ENCODE data around the gene IGLL5. TPM values are rescaled to one million over a fixed set of nuclear protein-coding genes. Genes with fewer than 3 reads are reported as not detected.

Gene IGLL5
- total RNA-seq, 3 donors from 2014 or later = 11.1 to 41.3 TPM; not detected in 1

DNA sequence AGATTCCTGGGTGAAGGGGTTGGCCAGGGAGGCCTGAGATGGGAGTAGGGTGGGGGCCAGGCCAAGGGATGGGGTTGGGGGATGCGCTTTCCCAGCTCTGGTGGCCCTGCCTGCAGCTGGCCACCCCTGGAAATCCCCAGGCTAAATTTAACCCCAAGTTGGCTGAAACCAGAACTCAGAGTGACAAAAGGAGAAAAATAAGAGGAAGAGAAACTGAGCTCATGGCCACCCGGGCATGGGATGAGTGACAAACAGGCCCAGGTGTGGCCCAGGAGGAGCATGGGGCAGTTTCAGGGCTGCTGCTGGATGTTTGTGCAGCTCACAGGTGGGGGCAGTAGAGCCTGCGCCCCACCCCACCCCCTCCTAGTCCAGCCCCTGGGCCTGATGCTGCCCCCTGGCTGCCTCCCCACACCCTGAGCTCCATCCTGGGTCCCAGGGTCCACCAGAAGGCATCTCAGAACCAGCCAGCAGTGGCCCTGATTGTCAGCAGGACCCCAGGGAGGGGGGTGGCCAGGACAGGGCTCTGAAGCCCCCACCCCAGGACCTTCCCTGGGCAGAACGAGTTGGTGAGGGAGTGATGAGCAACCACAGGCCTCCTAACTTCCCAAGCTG, 48.0 kb downstream of the IGLL5 start:
- Histone ChIP-seq H3K36me3 (no peaks in the 10 kb centered on the region), H3K4me3 (no peak overlapping the region), H3K27ac (no peak overlapping the region), H3K4me1 (no peaks in the 10 kb centered on the region), H3K27me3 (no peaks in the 10 kb centered on the region), H3K9me3 (no peaks in the 10 kb centered on the region)
- DNase-seq (ENCODE audit: low spot score in 2 of 2) = no peak
- intact Hi-C loops (cut with DNase I; ENCODE audit: low total_unique reads) = no loop called here
- TF ChIP-seq POLR2A (IDR thresholded peaks at IDR 0.05) = no peak
- TF ChIP-seq CTCF (IDR thresholded peaks at IDR 0.05) = no peak
- TF ChIP-seq POLR2AphosphoS5 (IDR thresholded peaks at IDR 0.05) = no peak

GRCh38 chr22:22936180-22936914, 48.7 kb downstream of the IGLL5 start:
- Histone ChIP-seq H3K27ac (no peak overlapping the region), H3K9me3 (no peaks in the 10 kb centered on the region), H3K27me3 (no peaks in the 10 kb centered on the region), H3K4me3 (no peak overlapping the region), H3K36me3 (no peaks in the 10 kb centered on the region), H3K4me1 (no peaks in the 10 kb centered on the region)
- no peak for DNase-seq (ENCODE audit: low spot score in 2 of 2)
- TF ChIP-seq CTCF (IDR thresholded peaks at IDR 0.05) (no peak), POLR2A (IDR thresholded peaks at IDR 0.05) (no peak), POLR2AphosphoS5 (IDR thresholded peaks at IDR 0.05) (no peak)
- intact Hi-C loops (cut with DNase I; ENCODE audit: low total_unique reads) = no loop called here

DNA sequence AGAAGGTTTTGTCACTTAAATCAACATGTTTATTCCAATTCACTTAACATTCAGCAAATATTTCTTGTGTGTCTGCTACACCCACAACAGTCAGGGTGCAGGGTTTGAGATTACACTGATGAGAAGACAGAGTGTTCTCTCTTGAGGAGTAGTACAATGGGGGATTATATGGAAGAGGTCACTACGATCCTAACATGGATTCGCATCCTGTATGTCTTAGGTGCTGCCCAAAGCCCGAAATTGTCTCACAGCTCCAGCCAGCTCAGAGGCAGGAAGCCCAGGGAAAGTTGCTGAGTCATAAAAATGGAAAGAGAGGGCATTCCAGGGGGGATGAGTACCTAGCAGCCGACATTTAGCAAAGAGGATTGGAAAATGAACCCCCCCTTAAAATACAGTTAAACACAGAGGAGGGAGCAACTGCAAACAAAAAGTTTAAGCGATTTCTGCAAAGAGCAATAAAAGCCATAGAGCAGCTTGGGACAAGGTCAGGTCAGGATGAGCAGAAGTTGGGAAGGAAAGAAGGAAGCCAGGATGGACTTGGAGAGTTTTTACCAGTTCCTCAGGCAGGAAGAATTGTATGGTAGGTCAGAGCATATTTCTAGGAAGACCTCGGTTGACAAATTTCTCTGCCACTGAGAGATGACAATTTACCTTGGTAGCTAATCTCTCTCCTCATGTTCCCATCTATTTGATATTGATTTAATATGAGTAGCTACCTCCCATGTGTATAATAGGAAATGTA, 49.5 kb downstream of the IGLL5 start:
- H3K27me3 ChIP-seq = no peaks in the 10 kb centered on the region
- intact Hi-C loops (cut with DNase I; ENCODE audit: low total_unique reads) = no loop called here
- no peaks in the 10 kb centered on the region for H3K4me1 ChIP-seq
- H3K36me3 ChIP-seq = no peaks in the 10 kb centered on the region
- H3K4me3 ChIP-seq = no peak overlapping the region
- DNase-seq (ENCODE audit: low spot score in 2 of 2) = no peak
- TF ChIP-seq POLR2A (IDR thresholded peaks at IDR 0.05) (no peak), POLR2AphosphoS5 (IDR thresholded peaks at IDR 0.05) (no peak), CTCF (IDR thresholded peaks at IDR 0.05) (no peak)
- H3K9me3 ChIP-seq = no peaks in the 10 kb centered on the region
- H3K27ac ChIP-seq = no peak overlapping the region

GRCh38 chr22:22937894-22938480, 50.4 kb downstream of the IGLL5 start:
- Histone ChIP-seq H3K27me3 (no peaks in the 10 kb centered on the region), H3K9me3 (no peaks in the 10 kb centered on the region), H3K27ac (no peak overlapping the region), H3K36me3 (no peaks in the 10 kb centered on the region), H3K4me3 (no peak overlapping the region), H3K4me1 (no peaks in the 10 kb centered on the region)
- intact Hi-C loops (cut with DNase I; ENCODE audit: low total_unique reads) = no loop called here
- TF ChIP-seq POLR2A (IDR thresholded peaks at IDR 0.05) (no peak), CTCF (IDR thresholded peaks at IDR 0.05) (no peak), POLR2AphosphoS5 (IDR thresholded peaks at IDR 0.05) (no peak)
- no peak for DNase-seq (ENCODE audit: low spot score in 2 of 2)
